AG09309 (cell line): ENCODE results near the gene C4orf33.

Experiments
- DNase-seq: peaks from one replicate; pipeline ENCODE4 v3.0.0-alpha.2; 2010; ENCODE audit warnings: low read depth
- H3K4me3 ChIP-seq: 2 replicates; pipeline ENCODE4 v1.5.1; 2011; ENCODE audit warnings: mild to moderate bottlenecking, low read depth, low read length, moderate library complexity; ENCODE audit not compliant: control insufficient read depth
- TF ChIP-seq, protein P1 (sequence below): IDR thresholded peaks from 2 replicates; pipeline ENCODE4 v1.5.1; 2011; ENCODE audit warnings: mild to moderate bottlenecking, low read depth, low read length, inconsistent platforms; ENCODE audit not compliant: insufficient read depth, control insufficient read depth; ENCODE audit errors: missing control alignments

Gene C4orf33

DNA sequence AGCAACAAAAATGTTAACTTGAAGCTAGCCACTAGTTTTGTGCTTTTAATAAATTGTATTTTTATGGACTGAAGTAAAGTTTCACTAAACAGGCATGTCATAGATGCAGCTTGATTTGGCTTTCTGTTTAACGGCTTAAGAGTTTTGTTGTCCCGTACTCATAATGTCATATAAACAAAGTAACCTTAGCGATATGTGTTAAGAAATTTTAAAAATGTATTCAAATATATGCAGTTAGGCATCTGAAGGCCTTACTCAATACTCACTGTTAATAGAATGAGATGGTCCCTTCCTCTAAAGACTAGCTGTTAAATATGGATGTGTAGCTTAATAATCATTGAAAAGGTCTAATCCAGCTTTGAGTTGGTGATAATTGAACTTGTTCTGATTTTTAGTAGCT is 1.6 kb upstream of the C4orf33 start:
- H3K4me3 ChIP-seq: no peak overlapping the region
- no peak for DNase-seq
- TF ChIP-seq, protein P1, sequence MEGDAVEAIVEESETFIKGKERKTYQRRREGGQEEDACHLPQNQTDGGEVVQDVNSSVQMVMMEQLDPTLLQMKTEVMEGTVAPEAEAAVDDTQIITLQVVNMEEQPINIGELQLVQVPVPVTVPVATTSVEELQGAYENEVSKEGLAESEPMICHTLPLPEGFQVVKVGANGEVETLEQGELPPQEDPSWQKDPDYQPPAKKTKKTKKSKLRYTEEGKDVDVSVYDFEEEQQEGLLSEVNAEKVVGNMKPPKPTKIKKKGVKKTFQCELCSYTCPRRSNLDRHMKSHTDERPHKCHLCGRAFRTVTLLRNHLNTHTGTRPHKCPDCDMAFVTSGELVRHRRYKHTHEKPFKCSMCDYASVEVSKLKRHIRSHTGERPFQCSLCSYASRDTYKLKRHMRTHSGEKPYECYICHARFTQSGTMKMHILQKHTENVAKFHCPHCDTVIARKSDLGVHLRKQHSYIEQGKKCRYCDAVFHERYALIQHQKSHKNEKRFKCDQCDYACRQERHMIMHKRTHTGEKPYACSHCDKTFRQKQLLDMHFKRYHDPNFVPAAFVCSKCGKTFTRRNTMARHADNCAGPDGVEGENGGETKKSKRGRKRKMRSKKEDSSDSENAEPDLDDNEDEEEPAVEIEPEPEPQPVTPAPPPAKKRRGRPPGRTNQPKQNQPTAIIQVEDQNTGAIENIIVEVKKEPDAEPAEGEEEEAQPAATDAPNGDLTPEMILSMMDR: no peak

DNA sequence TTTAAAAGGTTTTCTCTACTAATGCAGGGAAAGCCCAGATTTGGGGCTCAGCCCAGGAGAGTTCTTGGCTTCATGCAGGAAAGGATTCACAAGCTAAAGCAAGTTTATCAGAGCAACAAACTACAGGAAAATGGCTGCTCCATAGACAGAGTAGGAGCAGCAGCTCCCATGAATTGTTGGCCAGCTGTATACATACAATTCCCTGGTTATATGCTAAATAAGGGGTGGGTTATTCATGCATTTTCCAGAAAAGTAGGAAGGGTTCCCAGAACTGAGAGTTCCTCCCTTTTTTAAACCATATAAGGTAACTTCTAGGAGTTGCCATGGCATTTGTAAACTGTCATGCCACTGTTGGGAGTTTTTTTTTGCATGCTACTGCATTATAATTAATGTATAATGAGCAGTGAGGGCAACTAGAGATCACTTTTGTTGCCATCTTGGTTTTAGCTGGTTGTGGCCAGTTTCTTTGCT is 2.6 kb downstream of the C4orf33 start:
- H3K4me3 ChIP-seq: no peak overlapping the region
- DNase-seq: no peak
- TF ChIP-seq, protein P1: no peak

DNA sequence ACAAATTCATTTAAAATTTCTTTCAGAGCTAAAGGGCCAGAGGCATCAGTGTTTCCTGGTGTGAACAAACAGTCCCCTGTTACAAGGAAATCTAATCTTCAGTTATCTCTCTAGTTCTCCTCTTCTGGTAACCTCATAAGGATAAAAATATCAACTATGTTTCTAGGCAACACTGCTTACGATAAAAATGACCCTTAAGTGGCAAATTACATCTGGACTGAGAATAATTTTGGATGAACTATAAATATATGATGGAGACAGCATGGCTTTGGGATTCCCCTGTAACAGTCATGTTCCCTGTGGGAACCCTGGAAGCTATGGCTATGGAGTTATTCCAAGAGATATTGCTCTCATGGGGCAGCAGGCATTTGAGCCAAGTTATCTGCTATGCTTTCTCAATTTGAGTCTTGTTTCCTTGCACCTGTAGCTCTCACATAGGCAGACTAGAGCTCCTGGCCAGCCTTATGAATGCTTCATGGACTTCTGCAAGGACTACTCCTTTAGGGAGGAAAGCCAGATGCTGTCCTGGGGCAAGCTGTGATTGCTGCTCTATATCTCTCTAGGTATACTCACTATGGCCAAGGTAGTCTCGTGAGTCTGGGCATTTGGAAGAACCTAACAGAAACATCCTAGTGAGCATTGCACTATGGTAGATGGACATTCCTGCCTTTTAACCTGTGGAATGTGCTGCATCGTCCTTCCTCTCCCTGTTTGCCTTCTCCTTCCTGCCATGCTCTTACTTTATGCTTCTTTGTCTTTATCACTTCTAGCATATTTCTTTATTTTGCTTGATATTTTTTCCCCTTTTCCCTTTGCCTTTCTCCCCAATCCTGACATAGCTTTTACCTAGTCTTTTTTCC is 14.2 kb downstream of the C4orf33 start:
- no peak overlapping the region for H3K4me3 ChIP-seq
- TF ChIP-seq, protein P1: no peak
- DNase-seq: no peak

DNA sequence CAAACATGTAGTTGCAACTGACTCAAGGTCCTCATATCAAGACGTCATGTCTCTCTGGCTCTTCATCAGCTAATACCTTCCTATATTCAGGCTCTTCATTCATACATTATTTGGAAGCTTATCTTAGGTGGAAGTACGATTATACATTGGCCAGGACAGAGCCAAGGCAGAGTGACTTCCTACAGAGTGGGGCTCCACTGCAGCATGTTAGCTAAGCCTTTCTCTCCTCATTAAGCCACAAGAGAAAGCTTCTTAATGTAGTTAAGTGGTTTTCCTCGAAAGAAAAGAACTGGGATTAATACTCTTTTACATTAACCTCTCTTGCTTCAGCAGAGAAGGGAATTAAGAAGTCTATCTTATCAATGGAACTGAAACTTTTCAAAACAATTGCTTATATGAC is 15.0 kb downstream of the C4orf33 start:
- no peak for DNase-seq
- no peak overlapping the region for H3K4me3 ChIP-seq

DNA sequence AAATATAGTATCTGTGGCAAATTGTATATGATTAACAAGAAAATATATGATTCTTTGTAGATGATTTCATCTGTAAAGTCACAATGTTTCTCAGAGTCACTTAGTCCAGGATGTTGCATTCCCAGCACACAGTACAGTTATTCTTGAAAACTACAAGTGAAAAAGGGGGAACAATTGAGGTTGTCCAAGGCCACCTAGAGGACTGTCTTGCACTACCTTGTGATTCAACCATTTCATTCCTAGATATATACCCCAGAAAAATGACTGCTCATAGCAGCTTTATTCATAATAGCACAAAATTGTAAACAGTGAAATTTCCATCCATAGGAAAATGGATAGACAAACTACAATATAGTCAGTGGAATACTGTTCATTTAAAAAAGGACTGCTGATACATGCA is 16.0 kb downstream of the C4orf33 start:
- TF ChIP-seq, protein P1: no peak
- no peak overlapping the region for H3K4me3 ChIP-seq
- DNase-seq: no peak

More for the DNA sequence above, 15.0 kb downstream of the C4orf33 start:
- TF ChIP-seq, protein P1: no peak

DNA sequence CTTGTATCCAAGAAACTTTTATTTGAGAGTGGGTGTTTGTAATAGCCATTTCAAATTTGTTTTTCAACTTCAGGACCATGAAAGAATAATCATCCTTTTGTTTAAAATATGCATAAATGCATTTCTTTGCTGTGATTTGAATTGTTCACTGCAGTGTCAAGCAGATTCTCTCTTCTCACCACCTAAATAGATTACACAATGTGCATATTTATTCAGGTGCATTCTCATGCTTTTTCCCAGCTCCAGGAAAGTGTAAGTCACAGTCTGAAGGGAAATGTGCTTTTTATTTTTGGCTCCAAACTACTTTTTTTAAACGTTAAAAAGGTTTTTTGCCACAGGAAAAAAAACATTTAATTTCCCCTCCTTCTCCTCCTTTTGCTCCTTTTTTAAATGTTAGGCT is 17.5 kb downstream of the C4orf33 start:
- TF ChIP-seq, protein P1: no peak
- DNase-seq: no peak
- no peak overlapping the region for H3K4me3 ChIP-seq
